ENCODE measurements around the gene ABI3.
"Not testable (repeated sequence)": the region's sequence is repeated elsewhere in the genome, so short reads cannot be mapped to it uniquely, and the experiment has no call there.

The ABI3 gene, protein sequence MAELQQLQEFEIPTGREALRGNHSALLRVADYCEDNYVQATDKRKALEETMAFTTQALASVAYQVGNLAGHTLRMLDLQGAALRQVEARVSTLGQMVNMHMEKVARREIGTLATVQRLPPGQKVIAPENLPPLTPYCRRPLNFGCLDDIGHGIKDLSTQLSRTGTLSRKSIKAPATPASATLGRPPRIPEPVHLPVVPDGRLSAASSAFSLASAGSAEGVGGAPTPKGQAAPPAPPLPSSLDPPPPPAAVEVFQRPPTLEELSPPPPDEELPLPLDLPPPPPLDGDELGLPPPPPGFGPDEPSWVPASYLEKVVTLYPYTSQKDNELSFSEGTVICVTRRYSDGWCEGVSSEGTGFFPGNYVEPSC

GRCh38 chr17:49210158-49211029, at the start of gene ABI3, which contains the start of gene GNGT2:
ABI3 (plus strand) TSS chr17:49210707; CDS start chr17:49210725, 18 bp downstream.
GNGT2 (minus strand) TSS chr17:49210574; CDS start chr17:49207422, 3,152 bp downstream.
- peak; percentile 77 for DNase-seq (ENCODE audit: low spot score)

GRCh38 chr17:49162866-49163265, 47.6 kb upstream of the ABI3 start:
- DNase-seq (ENCODE audit: low spot score), result no peak

- DNase-seq (ENCODE audit: low spot score), result no peak
These were observed 45.4 kb upstream of the ABI3 start for GRCh38 chr17:49165143-49165542.

GRCh38 chr17:49168706-49169105, 41.8 kb upstream of the ABI3 start:
- DNase-seq (ENCODE audit: low spot score), result no peak

- no peak for DNase-seq (ENCODE audit: low spot score)
These were observed 40.3 kb upstream of the ABI3 start for GRCh38 chr17:49170216-49170615.

DNA sequence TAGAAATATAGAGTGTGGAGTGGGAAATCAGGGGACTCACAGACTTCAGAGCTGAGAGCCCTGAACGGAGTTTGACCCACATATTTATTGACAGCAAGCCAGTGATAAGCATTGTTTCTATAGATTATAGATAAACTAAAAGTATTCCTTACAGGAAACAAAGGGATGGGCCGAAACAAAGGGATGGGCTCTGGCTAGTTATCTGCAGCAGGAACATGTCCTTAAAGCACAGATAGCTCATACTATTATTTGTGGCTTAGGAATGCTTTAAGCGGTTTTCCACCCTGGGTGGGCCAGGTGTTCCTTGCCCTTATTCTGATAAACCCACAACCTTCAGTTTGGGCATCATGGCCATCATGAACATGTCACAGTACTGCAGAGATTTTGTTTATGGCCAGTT, 39.8 kb upstream of the ABI3 start:
- not testable (repeated sequence) for DNase-seq (ENCODE audit: low spot score)

GRCh38 chr17:49175978-49176377, 34.5 kb upstream of the ABI3 start:
- not testable (repeated sequence) for DNase-seq (ENCODE audit: low spot score)

- peak; percentile 78 for DNase-seq (ENCODE audit: low spot score)
These were observed 30.2 kb upstream of the ABI3 start for GRCh38 chr17:49180303-49180702.

DNA sequence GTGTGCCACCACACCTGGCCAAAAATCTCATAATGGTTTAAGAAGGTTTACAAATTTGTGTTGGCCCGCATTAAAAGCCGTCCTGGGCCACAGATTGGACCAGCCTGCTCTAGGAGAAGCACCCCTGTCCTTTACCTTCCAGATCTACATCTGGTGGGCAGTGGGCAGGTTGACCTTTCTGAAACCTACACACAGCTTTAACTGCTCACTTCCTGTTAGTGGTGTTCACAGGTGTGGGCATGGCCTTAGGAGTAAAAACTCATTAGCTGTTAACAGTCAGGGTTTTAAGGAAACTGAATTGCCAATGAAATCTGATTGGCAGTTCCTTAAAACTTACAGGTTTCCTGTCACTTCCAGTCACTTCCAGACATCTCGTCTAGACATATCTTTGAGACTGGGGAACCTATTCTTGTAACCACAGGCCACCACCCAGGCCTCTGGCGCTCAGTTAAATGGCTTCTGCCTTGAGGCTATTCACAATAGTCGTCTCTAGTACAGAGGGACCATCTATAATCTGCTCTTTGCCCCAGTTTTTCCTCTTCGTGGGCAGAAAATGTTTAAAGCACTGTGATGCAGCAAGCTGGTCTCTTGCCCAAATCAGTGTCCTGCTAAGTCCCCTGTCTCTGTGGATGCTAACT, 29.4 kb upstream of the ABI3 start:
- DNase-seq (ENCODE audit: low spot score), result no peak

DNA sequence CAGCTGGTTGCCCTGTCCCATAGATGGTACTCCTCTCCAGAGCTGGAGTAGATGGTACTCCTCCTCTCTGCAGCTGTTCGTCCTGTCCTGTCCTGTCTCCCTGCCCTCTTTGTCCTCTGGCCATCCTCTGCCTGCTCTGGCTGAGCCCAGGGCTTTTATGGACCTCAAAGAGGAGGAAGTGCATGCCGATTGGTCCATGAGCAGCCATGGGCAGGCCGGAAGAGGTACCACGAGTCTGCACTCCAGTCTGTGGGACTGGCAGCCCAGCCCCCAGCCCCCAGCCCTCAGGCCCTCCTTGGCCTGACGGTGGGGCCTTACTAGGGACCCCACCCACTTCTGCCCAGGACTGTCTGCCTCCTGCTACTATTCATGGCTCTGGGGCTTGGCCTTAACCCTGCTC, 27.2 kb upstream of the ABI3 start:
- no peak for DNase-seq (ENCODE audit: low spot score)

DNA sequence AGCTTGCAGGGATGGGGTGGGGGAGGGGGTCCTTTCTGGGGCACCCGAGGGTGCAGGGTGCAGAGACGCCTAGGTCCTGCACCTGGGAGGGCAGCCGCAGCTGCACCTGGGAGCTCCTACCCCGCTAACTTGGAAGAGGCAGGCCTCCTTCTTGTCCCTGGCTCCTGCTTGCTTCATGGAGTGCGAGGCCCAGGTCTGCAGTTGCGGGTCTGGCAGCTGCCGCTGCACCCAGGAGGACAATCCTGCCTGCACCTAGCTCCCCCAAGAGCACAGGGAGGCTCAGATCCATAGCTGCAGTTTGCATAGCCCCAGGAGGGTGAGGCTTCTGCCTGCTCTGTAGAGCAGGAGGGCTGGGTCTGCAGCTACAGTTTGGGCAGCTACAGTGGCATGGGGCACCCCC, 26.7 kb upstream of the ABI3 start:
- DNase-seq (ENCODE audit: low spot score), result no peak

DNA sequence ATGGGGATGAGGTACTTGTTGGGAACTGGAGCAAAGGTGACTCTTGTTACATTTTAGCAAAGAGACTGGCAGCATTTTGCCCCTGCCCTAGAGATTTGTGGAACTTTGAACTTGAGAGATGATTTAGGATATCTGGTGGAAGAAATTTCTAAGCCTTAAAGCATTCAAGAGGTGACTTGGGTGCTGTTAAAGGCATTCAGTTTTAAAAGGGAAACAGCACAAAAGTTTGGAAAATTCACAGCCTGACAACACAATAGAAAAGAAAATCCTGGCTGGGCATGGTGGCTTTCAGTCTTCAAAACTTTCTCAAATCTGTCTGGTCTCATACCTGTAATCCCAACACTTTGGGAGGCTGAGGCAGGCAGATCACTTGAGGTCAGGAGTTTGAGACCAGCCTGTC, 26.0 kb upstream of the ABI3 start:
- not testable (repeated sequence) for DNase-seq (ENCODE audit: low spot score)

DNA sequence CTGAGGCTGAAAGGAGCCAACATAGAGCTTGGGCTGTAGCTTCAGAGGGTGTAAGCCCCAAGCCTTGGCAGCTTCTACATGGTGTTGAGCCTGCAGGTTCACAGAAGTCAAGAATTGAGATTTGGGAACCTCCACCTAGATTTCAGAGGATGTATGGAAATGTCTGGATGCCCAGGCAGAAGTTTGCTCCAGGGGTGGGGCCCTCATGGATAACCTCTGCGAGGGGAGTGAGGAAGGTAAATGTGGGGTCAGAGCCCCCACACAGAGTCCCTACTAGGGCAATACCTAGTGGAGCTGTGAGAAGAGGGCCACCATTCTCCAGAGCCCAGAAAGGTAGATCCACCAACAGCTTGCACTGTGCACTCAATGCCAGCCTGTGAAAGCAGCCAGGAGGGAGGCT, 25.1 kb upstream of the ABI3 start:
- DNase-seq (ENCODE audit: low spot score), result not testable (repeated sequence)

GRCh38 chr17:49187301-49187700, 23.2 kb upstream of the ABI3 start:
- no peak for DNase-seq (ENCODE audit: low spot score)

DNA sequence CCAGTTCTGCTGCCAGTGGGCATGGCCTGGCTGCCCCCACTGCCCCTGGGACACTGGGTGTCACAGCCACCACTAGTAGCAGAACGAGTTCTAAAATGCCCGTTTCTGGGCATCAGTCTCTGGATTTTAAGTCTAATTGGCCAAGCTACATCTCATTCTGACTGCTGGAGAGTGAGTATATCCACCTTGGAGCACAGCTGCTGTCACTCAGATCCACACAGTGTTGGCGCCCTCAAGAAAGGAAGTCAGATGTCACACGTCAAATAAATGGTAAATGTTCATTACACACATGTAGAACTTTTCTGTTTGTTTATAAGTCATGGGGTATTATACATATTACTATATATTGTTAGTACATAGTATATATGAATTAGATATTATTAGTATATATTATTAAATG, 19.6 kb upstream of the ABI3 start:
- DNase-seq (ENCODE audit: low spot score), result no peak

- DNase-seq (ENCODE audit: low spot score), result no peak
These were observed 19.0 kb upstream of the ABI3 start for GRCh38 chr17:49191409-49191916.

DNA sequence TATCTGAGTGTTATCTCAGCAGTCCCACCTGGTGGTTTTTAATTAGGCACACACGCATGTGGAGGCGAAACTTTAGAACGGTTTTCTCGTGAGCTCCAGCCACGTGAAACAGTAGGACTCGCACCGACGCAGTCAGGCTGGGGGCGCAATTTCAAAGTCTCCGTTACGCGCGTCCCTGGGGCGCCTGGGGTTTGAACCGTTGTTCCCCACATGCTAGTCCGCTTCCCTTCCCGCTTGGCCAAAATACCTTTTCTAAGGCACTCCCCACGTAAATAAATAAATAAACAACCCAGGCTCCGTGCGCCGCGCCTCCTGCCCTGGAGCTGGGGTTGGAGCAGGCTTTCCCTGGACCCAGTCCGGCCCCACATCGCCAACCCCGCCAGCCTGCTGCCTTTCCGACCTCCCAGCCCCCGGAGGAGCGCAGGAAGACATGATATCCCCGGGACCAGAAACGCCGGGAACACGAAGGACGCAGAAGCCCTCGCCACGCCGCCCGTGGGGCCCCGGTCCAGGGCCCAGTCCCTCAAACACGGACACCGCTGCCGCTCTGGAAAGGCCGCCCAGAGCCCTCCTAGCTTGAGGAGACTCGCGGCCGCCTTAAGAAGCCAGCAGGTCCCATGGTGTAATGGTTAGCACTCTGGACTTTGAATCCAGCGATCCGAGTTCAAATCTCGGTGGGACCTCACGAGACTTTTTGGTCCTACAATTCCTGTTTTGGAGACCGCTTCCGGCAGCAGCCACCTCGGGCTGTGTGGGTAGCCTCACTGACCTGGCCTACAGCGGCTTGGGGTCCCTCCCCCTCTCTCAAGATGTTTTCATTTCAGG, 18.4 kb upstream of the ABI3 start:
- peak; percentile 55 for DNase-seq (ENCODE audit: low spot score)

DNA sequence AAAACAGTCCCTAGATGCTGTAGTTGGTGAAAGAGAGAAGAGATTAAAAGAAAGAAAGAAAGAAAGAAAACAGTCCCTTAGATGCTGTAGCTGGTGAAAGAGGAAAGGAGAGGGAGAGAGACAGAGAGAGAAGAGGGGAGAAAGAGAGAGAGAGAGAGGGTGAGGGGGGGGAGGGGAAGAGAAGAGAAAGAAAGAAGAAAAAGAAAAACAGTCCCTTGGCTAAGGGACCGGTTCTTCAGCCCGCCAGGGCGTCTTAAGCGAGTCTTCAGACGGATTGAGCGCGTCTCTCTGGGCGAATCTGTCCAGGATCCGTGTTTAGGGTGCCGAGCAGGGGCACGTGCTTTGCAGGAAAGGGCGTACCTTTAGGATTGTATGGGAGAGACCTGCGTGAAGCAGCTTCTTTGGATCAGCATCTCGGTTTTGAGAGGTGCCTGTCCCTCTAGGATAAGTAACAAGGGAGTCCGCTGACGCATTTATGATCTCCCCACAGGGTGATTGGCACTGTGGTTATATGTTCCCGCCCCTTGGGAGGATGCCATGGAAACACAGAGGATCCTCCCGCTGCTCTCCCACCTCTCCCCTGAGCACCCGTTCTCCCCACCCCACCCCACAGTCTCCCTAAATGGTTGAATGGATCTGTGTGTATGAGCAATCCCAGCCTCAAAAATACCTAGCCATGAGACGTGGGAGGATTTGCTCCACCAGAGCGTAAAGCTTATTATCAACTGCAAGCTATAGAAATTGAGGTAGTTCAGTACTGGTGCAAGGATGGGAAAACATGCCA, 16.8 kb upstream of the ABI3 start:
- no peak for DNase-seq (ENCODE audit: low spot score)

GRCh38 chr17:49194297-49194607, 16.3 kb upstream of the ABI3 start:
- DNase-seq (ENCODE audit: low spot score), result no peak

- no peak for DNase-seq (ENCODE audit: low spot score)
These were observed 14.8 kb upstream of the ABI3 start for GRCh38 chr17:49195751-49196150.

DNA sequence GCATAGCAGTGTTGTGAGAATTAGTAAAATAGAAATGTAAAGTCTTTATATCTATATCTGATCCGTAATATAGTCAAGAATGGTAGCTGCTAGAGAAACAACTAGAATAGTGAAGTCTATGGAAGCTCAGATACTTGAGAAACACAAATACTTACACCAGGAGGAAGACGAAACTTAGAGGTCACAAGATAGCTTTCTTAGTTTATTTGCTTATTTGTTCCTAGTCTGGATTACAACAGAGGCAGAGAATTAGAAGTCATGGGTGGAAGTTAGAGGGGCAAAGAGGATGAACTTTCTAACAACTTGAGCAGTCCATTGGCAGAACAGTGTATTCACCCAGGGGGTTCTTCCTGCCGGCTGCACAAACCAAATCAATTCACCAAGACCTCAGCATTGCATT, 14.0 kb upstream of the ABI3 start:
- DNase-seq (ENCODE audit: low spot score), result no peak

Data from hepatic stellate cell (primary cell).